GM18508 (cell line): ENCODE measurements around the gene MYO5C.
"Not testable (repeated sequence)": the region's sequence is repeated elsewhere in the genome, so short reads cannot be mapped to it uniquely, and the experiment has no call there.

ENCODE experiments used
- ATAC-seq: cut with Tn5 transposase; IDR thresholded peaks from one replicate; pipeline ENCODE4 v1.9.1; 2021; ENCODE audit warnings: moderate number of reproducible peaks; ENCODE audit not compliant: insufficient read depth, unreplicated experiment

The MYO5C gene

DNA sequence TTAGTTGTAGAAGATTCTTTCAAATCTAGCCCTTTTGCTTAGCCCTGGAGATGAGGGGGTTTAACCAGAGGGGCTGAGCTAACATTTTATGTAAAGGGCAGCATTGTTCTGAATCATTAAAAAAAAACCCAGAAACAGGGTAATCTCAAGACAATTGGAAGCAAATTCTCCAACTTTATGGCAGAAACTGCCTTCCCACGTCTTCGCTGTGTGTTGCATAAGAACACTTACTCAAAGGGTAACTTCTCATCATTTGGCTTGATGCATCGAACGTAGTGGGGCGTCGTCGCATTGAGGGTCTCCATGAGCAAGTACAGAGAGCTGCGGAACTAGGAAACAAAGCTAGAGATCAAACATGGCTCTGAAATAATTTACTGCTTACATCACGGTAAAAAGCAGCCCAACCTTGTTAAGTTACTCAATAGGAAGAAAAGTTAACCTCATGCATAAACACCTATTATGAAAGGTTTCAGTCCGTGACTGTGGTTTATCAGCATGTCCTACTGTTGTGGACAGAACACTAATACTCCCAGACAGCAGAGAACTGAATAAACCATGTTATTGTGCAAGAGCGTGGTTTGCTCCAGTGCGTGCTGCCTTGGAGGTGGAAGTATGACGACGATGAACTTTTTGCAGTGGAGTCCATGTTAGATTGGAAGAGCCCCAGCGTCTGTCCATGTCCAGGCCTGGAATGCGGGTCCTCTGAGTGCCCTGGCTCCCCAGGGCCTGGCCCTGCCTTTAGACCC, 48.7 kb downstream of the MYO5C start:
- ATAC-seq: no peak

- no peak for ATAC-seq
Observed at GRCh38 chr15:52243697-52244555, 51.7 kb downstream of the MYO5C start.

DNA sequence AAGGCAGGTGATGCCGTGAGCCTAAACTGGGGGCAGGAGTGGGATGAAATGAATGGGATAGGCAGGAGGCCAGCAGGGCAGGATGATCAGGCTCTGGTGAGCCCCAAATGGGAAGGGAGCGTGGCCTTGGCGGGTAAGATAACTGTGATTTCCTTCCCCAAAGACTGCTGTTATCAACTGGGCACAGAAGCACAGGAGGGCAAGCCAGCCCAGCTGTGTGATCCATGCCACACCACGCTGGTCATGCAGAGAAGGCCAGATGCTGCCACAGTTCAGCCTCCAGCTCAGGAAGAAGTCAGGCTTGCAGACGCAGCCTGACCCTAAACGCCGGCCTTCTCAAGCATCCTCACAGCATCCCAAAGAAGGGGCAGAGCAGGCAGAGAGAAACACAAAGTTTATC, 52.3 kb downstream of the MYO5C start:
- no peak for ATAC-seq

DNA sequence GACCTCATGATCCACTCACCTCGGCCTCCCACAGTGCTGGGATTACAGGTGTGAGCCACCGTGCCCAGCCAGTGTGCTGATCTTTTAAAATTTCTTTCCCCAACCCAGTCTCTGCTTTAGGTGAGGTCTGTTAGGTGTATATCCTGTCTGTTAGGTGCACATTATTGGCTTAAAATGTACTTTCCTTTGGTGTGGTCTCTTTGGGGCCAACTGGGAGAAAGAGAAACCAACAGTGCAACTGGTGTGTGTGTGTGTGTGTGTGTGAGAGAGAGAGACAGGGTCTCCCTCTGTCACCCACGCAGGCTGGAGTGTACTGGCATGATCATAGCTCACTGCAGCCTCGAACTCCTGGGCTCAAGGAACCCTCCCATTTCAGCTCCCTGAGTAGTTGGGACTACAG, 54.1 kb downstream of the MYO5C start:
- no peak for ATAC-seq

- no peak for ATAC-seq
Observed at GRCh38 chr15:52240166-52240565, 55.4 kb downstream of the MYO5C start.

DNA sequence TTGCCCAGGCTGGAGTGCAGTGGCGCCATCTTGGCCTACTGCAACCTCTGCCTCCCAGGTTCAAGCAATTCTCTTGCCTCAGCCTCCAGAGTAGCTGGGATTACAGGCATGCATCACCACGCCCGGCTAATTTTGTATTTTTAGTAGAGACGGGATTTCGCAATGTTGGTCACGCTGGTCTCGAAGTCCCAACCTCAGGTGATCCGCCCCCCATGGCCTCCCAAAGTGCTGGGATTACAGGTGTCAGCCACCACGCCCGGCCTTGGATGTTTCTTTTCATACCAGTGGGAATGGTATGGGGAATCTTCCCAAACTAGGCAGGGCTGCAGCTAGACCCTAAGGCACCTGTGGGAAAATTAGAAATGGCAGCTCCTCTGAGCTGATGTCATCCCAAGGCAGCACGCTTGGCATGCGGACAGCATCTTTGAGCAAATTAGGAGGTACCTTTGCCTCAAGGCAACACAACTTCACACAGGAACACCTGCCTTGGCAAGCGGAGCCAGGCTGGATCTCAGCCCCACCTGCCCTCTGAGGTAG, 56.5 kb downstream of the MYO5C start:
- not testable (repeated sequence) for ATAC-seq

GRCh38 chr15:52238149-52238548, 57.5 kb downstream of the MYO5C start:
- ATAC-seq: no peak

- no peak for ATAC-seq
Observed at GRCh38 chr15:52236013-52236412, 59.6 kb downstream of the MYO5C start.

DNA sequence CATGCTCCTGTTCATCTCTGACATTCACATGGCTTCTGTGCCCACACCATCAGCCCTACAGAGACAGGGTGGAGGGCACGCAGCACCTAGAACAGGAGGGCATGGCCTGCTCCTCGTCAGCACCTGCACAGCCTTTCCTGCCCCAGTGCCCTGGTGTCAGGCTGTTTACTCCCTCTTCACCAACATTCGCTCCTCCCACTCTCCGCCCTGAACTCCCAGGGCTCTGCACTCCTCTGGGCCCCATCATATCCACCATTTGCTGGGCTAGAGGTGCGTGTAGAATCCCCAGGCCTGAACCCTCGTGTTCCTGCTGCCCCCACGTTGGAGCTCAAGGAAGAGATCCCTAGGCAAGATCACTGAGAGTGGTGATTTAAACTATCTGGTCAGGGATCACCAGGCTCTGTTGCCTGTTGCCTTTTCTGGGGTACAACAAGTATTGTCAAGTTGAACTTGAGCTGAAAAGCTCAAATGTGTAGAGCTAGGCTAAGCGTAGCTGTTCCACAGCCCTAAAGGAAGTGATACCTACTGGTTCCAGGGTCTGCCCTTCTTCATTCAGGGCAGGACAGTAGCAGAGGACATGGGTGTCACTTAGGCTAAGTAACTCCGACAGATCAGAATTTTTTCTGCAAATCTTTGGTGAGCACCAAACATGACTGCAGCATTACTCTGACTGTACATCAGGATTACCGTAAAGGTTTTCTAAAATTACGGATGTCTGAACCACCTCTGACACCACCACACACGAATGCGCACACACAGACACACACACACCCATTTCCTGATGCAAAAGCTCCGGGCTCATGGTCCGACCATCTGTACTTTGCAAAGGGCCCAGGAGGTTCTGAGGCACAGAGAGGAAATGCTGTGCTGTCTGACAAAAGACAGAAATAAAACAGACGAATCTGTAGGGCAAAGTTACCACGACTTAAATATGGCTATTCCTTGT, 60.7 kb downstream of the MYO5C start:
- no peak for ATAC-seq

GRCh38 chr15:52233405-52233804, 62.2 kb downstream of the MYO5C start:
- ATAC-seq: no peak

GRCh38 chr15:52232327-52232726, 63.3 kb downstream of the MYO5C start:
- ATAC-seq: no peak

GRCh38 chr15:52230073-52230472, 65.5 kb downstream of the MYO5C start:
- ATAC-seq: no peak

GRCh38 chr15:52228921-52229320, 66.7 kb downstream of the MYO5C start:
- no peak for ATAC-seq

- peak; percentile 72 for ATAC-seq
Observed at GRCh38 chr15:52227456-52227855, 68.1 kb downstream of the MYO5C start.

DNA sequence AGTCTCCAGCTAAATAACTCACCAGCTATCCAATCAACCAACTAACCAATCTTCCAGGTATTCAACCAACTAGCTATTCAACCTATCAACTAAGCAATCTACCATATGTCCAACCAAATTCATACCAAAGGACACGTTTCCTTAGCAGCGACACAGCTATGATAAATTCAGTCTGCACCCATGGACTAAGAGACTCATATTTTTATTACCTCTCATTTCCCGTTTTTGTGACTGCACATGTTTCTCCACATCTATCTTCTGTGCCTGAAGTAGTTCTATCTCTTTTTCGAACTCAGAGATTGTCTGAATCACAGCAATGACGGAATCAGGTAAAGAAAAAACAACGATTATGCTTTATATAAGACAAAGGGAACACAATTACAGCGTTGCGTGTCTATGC, 70.4 kb downstream of the MYO5C start:
- ATAC-seq: no peak

DNA sequence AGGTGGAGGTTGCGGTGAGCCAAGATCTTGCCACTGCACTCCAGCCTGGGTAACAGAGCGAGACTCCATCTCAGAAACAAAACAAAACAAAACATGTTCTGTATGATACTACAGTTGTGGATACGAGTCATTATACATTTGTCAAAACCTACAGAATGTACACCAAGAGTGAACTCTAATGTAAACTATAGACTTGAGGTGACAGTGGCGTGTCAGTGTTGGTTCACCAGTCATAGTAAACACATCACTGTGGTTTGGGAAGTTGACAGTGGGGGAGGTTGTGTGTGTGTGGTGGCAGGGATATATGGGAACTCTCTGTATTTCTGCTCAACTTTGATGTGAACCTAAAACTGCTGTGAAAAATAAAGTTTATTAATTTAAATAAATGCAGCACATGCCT, 71.4 kb downstream of the MYO5C start:
- ATAC-seq: no peak

GRCh38 chr15:52221730-52222129, 73.9 kb downstream of the MYO5C start:
- no peak for ATAC-seq

DNA sequence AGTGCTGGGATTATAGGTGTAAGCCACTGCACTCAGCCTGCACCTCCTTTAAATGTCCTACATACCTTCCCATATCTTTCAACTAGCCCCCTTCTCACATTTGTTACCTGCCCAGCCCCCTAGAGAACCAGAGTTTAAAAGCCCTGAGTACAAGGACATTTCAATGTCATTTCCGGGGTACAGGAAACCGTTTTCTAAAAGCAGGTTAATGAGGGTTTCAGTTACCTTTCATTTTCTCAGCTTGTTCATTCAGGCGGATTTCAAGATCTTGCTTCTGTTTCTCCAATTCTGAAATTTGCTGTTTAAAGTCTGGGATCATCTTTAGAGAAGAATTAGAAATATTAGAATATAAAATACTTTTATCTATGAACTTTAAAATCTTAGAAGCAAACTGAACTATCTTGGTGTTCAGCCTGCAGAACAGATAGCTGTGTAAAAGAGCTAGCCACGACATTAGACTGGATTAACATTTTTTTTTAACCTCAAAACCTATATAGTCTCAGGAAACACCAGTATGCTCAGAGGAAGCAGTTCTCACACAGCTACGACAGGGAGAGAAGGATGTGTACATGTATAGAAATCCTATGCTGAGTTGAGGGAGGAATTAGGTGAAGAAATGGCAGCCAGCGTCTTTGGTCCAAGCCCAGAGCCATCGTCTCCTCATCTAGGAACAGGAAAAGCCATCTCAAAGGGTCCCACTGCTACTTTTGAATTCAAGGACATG, 74.5 kb downstream of the MYO5C start:
- no peak for ATAC-seq

DNA sequence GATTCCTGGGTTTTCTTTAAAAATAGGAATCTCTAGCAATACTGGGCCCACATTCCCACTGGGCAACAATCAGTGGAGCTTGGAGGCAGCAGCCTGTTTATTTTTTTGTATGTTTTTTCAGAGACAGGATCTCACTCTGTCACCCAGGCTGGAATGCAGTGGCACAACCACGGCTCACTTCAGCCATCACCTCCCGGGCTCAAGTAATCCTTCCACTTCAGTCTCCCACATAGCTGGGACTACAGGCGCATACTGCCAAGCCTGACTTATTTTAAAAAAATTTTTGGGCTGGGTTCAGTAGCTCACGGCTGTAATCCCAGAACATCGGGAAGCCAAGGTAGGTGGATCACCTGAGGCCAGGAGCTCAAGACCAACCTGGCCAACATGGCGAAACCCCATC, 75.4 kb downstream of the MYO5C start:
- no peak for ATAC-seq

GRCh38 chr15:52218816-52219215, 76.8 kb downstream of the MYO5C start:
- no peak for ATAC-seq
